Astrocyte of the spinal cord (primary cell): Measurements from ENCODE around the gene NPDC1.

Experiments
- DNase-seq: peaks from one replicate; pipeline ENCODE4 v3.0.0; 2011; ENCODE audit warnings: low read depth, low spot score
- H3K4me3 ChIP-seq: 2 replicates; pipeline ENCODE4 v1.5.1; 2011; ENCODE audit warnings: low read depth, mild to moderate bottlenecking, low read length, moderate library complexity
- in situ Hi-C: cut with HindIII; loops from 2 replicates; pipeline ENCODE4 v1.10.0; 2017; ENCODE audit warnings: low sequenced_read_pairs
- TF ChIP-seq, protein P1 (sequence below): IDR thresholded peaks from 2 replicates; pipeline ENCODE4 v1.5.1; 2012; ENCODE audit warnings: low read depth, mild to moderate bottlenecking, low read length, inconsistent platforms

The NPDC1 gene

DNA sequence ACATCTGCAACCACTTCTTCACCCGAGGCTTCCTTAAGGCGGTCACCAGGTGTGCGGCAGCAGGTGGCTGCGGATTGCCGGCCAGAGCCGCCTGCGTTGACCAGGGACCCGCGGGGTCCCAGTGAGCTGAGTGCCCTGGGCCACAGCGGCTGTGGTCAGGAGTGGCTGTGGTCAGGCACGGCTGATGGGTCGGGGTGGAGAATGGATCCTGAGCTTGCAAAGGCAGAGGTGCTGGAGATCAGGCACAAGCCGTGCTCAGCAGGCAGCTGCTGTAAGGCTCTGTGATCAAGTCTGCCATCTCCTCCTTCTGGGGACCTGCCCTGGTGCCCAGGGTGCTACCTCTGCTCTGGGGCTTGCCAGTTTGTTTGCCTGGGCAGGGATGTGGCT is 33.4 kb upstream of the NPDC1 start:
- in situ Hi-C loops, result no loop called here
- TF ChIP-seq, protein P1, sequence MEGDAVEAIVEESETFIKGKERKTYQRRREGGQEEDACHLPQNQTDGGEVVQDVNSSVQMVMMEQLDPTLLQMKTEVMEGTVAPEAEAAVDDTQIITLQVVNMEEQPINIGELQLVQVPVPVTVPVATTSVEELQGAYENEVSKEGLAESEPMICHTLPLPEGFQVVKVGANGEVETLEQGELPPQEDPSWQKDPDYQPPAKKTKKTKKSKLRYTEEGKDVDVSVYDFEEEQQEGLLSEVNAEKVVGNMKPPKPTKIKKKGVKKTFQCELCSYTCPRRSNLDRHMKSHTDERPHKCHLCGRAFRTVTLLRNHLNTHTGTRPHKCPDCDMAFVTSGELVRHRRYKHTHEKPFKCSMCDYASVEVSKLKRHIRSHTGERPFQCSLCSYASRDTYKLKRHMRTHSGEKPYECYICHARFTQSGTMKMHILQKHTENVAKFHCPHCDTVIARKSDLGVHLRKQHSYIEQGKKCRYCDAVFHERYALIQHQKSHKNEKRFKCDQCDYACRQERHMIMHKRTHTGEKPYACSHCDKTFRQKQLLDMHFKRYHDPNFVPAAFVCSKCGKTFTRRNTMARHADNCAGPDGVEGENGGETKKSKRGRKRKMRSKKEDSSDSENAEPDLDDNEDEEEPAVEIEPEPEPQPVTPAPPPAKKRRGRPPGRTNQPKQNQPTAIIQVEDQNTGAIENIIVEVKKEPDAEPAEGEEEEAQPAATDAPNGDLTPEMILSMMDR, result no peak
- no peak overlapping the region for H3K4me3 ChIP-seq
- DNase-seq, result no peak

DNA sequence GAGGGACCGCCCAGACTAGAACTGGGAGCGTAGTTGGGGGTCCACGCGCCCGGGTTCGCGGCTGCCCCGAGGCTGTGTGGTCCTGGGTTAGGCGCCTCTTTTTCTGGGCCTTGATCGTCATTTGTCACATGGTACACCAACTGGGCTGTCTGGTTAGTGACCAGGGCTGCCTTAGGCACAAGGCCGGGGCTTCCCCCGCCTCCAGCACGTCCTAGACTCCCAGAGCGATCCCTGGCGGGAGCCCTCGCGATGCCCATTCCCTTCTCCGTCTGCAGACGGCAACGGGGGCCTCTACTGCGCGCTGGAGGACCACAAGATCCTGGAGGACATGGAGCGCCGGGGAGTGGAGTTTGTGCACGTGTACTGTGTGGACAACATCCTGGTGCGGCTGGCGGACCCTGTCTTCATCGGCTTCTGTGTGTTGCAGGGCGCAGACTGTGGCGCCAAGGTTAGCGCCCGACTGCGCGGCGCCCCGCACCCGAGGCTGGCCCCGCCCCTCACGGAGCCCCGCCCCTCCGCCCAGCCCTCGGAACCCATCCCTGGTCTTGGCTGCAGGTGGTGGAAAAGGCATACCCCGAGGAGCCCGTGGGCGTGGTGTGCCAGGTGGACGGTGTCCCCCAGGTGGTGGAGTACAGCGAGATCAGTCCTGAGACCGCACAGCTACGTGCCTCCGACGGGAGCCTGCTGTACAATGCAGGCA is 32.9 kb upstream of the NPDC1 start:
- in situ Hi-C loops, result no loop called here
- H3K4me3 ChIP-seq, result peak overlapping the region; percentile 58
- DNase-seq, result no peak
- TF ChIP-seq, protein P1, result no peak

DNA sequence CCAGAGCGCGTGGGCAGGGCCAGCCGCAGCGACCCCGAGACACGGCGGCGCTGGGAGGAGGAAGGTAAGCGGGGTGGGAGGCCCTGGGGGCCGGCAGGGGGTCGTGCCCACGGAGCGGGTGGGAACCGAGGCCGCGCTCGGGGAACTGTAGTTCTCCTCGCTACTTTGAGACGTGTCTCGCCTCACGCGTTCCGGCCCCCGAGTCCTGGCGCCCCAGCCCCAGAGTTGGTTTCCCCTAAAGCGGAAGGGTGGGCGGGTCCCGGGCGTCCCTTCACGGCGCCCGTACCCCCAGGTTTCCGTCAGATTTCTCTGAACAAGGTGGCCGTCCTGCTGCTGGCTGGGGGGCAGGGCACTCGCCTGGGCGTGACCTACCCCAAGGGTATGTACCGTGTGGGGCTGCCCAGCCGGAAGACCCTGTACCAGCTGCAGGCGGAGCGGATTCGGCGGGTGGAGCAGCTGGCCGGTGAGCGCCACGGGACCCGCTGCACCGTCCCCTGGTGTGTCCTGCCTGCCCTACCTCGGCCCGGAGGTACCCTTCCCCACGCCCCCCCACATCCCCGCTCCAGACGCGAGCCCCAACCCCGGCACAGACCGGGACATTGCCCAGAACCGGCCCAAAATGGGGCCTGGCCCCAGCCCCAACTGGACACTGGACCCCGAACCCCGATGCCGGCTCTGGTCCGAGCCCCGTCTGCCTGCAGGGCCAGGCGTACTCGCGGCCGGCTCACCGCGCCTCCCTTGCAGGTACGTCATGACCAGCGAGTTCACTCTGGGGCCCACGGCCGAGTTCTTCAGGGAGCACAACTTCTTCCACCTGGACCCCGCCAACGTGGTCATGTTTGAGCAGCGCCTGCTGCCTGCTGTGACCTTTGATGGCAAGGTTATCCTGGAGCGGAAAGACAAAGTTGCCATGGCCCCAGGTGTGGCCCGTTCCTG is 32.0 kb upstream of the NPDC1 start:
- H3K4me3 ChIP-seq, result peak overlapping the region; percentile 58
- TF ChIP-seq, protein P1, result no peak
- no peak for DNase-seq
- in situ Hi-C loops, result no loop called here

DNA sequence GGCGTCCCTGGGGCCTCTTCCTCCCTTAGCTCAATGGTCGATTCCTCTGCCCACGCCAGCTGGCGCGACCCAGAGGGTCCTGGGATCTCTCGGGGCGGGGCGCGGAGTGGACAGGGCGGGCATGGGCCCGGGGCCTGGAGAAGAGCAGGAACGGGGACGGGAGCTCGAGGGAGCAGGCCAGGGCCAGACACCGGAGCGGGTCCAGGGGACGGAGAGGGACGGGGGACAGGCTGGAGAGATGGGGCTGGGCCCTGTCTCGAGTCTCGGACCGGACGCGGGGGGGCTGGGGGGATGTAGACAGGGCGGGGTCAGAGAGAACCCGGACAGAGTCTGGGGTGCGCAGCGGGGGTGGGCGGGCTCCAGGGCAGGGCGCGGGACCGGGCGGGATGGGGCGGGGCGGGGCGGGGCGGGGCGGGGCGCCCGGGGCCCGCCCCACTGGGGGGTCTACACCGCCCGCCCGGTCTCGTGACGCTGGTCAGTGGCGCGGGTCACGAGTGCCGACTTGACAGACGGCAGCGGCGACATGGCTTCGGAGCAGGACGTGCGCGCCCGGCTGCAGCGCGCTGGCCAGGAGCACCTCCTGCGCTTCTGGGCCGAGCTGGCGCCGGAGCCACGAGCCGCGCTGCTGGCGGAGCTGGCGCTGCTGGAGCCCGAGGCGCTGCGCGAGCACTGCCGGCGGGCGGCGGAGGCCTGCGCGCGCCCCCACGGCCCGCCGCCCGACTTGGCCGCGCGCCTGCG is 31.2 kb upstream of the NPDC1 start, which contains the start of gene UAP1L1:
UAP1L1 (plus strand) TSS at position 508 of the 738 bp plus-strand sequence; CDS start at position 524, 16 bp downstream.
- H3K4me3 ChIP-seq, result peak within 1 kb of the TSS; percentile 58
- TF ChIP-seq, protein P1, result no peak
- no peak for DNase-seq
- in situ Hi-C loops, result no loop called here

DNA sequence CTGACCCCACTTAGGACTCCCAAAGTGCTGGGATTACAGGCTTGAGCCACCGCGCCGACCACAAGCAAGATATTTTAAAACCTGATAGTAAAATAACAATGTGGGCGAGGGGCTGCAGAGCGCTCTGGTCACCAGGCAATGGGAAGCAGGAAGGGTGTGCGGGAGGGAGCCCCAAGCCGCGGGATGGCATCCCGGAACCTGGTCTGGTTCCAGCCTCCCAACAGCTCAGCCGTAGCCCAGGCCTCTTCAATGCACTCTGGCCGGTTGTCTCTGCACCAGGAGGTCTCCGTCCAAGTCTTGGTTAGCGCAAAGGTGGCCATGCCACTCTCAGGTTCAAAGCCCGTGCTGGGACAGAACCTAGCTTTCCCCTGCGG is 30.6 kb upstream of the NPDC1 start:
- TF ChIP-seq, protein P1, result no peak
- no peak for DNase-seq
- no peak overlapping the region for H3K4me3 ChIP-seq
- in situ Hi-C loops, result no loop called here

DNA sequence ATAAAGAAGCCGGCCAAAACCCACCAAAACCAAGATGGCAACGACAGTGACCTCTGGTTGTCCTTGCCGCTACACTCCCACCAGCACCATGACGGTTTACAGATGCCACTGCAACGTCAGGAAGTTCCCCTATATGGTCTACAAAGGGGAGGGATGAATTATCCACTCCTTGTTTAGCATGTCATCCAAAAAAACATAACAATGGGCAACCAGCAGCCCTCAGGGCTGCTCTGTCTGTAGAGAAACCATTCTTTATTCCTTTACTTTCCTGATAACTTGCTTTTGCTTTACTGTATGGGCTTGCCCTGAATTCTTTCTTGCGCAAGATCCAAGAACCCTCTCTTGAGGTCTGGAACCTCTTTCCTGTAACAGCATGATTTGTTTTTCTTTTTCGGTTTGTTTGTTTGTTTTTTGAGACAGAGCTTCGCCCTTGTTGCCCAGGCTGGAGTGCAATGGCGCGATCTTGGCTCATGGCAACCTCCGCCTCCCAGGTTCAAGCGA is 29.3 kb upstream of the NPDC1 start:
- TF ChIP-seq, protein P1, result no peak
- no peak overlapping the region for H3K4me3 ChIP-seq
- in situ Hi-C loops, result no loop called here
- DNase-seq, result no peak
